ENCODE results near the gene TXNRD2.

DNA sequence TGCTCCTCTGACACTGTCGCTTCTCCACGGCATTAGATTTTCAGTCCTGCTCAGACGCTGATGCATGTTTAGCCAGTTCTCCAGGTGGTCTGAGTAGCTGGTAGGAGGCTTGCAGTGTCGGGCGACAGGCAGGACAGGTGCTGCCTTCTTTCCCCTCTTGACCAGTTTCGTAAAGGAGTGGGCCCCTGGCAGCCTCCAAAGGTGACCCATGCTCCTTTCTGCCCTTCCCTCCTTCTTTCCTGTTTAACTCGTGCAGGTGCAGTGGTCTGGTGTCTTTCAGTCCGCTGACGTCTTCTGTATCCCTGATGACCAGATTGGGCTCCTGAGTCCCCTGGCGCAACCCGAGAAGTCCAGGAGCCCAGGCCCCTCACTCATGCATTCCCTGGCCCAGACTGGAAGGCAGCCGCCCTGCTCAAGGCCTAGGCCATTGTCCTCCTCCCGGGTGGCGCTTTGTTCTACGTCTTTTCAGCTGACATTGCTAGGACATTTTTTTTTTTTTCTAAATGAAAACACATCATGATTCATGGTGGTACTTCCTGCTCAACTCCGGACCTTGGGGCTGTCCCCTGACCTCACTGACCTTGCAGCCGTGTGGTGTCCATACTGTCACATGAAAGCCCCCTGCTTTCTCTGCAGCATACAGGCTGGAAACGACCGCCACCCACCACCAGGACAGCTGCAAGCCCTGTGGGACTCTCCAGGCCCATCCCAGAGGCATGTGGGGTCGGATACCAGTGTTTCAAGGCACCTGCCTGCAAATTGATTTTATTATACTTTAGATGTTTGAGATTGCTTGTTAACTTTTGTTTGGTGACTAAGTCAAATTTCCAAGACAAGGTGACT, 25.5 kb upstream of the TXNRD2 start:
- TF ChIP-seq, protein P1, sequence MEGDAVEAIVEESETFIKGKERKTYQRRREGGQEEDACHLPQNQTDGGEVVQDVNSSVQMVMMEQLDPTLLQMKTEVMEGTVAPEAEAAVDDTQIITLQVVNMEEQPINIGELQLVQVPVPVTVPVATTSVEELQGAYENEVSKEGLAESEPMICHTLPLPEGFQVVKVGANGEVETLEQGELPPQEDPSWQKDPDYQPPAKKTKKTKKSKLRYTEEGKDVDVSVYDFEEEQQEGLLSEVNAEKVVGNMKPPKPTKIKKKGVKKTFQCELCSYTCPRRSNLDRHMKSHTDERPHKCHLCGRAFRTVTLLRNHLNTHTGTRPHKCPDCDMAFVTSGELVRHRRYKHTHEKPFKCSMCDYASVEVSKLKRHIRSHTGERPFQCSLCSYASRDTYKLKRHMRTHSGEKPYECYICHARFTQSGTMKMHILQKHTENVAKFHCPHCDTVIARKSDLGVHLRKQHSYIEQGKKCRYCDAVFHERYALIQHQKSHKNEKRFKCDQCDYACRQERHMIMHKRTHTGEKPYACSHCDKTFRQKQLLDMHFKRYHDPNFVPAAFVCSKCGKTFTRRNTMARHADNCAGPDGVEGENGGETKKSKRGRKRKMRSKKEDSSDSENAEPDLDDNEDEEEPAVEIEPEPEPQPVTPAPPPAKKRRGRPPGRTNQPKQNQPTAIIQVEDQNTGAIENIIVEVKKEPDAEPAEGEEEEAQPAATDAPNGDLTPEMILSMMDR (IDR thresholded peaks at IDR 0.05 in 2 of 3, conservative IDR thresholded peaks at IDR 0.05 in 1 of 3; ENCODE audit: control insufficient read depth in 2 of 3, extremely low read depth in 1 of 3, insufficient read depth in 1 of 3, low read depth in 3 of 3, low read length in 3 of 3): no peak
- TF ChIP-seq EP300 (IDR thresholded peaks at IDR 0.05; ENCODE audit: borderline replicate concordance in 1 of 2, control insufficient read depth in 1 of 2, low read depth in 2 of 2, low read length in 2 of 2) (no peak), ATF7 (IDR thresholded peaks at IDR 0.05; ENCODE audit: low read depth) (no peak), CHD2 (IDR thresholded peaks at IDR 0.05; ENCODE audit: borderline replicate concordance, low read depth, low read length) (no peak), BCL11A (IDR thresholded peaks at IDR 0.05; ENCODE audit: low read depth, low read length) (no peak), SIN3A (IDR thresholded peaks at IDR 0.05; ENCODE audit: low read depth, low read length) (no peak), GABPA (IDR thresholded peaks at IDR 0.05; ENCODE audit: low read depth) (no peak), ETV6 (conservative IDR thresholded peaks at IDR 0.05 in 1 of 2, IDR thresholded peaks at IDR 0.05 in 1 of 2; ENCODE audit: borderline replicate concordance in 1 of 2, low read depth in 1 of 2) (no peak), POLR2AphosphoS5 (IDR thresholded peaks at IDR 0.05; ENCODE audit: low read length) (no peak), HDAC2 (IDR thresholded peaks at IDR 0.05) (no peak), POLR2A (IDR thresholded peaks at IDR 0.05; ENCODE audit: low read depth, low read length) (no peak), SMC3 (IDR thresholded peaks at IDR 0.05; ENCODE audit: borderline replicate concordance, low read length) (no peak), CEBPB (IDR thresholded peaks at IDR 0.05; ENCODE audit: borderline replicate concordance in 1 of 2, low read depth in 2 of 2, low read length in 2 of 2) (no peak), TCF12 (IDR thresholded peaks at IDR 0.05; ENCODE audit: low read depth, low read length) (no peak)
